Omental fat pad (tissue), 4 donors: Measurements from ENCODE around the gene GPC6. TPM values are rescaled to one million over a fixed set of nuclear protein-coding genes. Genes with fewer than 3 reads are reported as not detected.

Source experiments
- ATAC-seq: fragments of 150-250 bp; one replicate; pipeline ENCODE4 v1.9.1; 2016; ENCODE audit warnings: mild to moderate bottlenecking, moderate library complexity; ENCODE audit not compliant: low FRiP score
- DNase-seq: peaks from one replicate; pipeline ENCODE4 v3.0.0-alpha.2; 2019; ENCODE audit warnings: low spot score
- CTCF ChIP-seq, 3 donors: fragments of 450-650 bp; IDR thresholded peaks; one replicate each; pipeline ENCODE4 v1.5.1; 2016 to 2017; ENCODE audit warnings: antibody characterized with exemption in 3 of 3, mild to moderate bottlenecking in 3 of 3, moderate library complexity in 2 of 3
- total RNA-seq, 4 donors: library from RNA; depleted of rRNA; stranded (reverse); fragments of >200 nt; gene quantifications; one replicate each; pipeline ENCODE4 v1.1.0, GENCODE V29; 2016

GPC6 gene
- total RNA-seq, 4 donors from 2014 or later = 9.2 to 24.4 (median 16.4) TPM

GRCh38 chr13:93726173-93726957 lies 499.8 kb downstream of the GPC6 start:
- ATAC-seq (no peak), DNase-seq (no peak)
- no peak for TF ChIP-seq CTCF (IDR thresholded peaks at IDR 0.05)

- DNase-seq (no peak), ATAC-seq (no peak)
- no peak for TF ChIP-seq CTCF (IDR thresholded peaks at IDR 0.05)
Observed at GRCh38 chr13:93727211-93728141, 500.9 kb downstream of the GPC6 start.

- DNase-seq (no peak), ATAC-seq (no peak)
- no peak for TF ChIP-seq CTCF (IDR thresholded peaks at IDR 0.05)
Observed at GRCh38 chr13:93729383-93729782, 502.8 kb downstream of the GPC6 start.

- no peak for DNase-seq
- no peak for ATAC-seq
- no peak for TF ChIP-seq CTCF (IDR thresholded peaks at IDR 0.05)
Observed at GRCh38 chr13:93730780-93731179, 504.2 kb downstream of the GPC6 start.

- TF ChIP-seq CTCF (IDR thresholded peaks at IDR 0.05) = no peak
- DNase-seq (no peak), ATAC-seq (no peak)
Observed at GRCh38 chr13:93732186-93732585, 505.6 kb downstream of the GPC6 start.

GRCh38 chr13:93736081-93736480 lies 509.5 kb downstream of the GPC6 start:
- no peak for TF ChIP-seq CTCF (IDR thresholded peaks at IDR 0.05)
- DNase-seq (no peak), ATAC-seq (no peak)
